ELF-1 (cell line): ENCODE results near the gene INO80.
"Not testable (repeated sequence)": the region's sequence is repeated elsewhere in the genome, so short reads cannot be mapped to it uniquely, and the experiment has no call there.

Source experiments
- DNase-seq: peaks from one replicate; pipeline ENCODE4 v3.0.0-alpha.2; 2016; ENCODE audit warnings: low read depth, low spot score

Gene INO80

GRCh38 chr15:40964634-40965033 is 151.4 kb downstream of the INO80 start:
- DNase-seq: no peak

- DNase-seq: no peak
Observed at GRCh38 chr15:40964006-40964405, 152.1 kb downstream of the INO80 start.

- no peak for DNase-seq
Observed at GRCh38 chr15:40963201-40963600, 152.9 kb downstream of the INO80 start.

GRCh38 chr15:40962317-40962716 is 153.8 kb downstream of the INO80 start:
- DNase-seq: not testable (repeated sequence)

- not testable (repeated sequence) for DNase-seq
Observed at GRCh38 chr15:40961740-40962139, 154.3 kb downstream of the INO80 start.

- no peak for DNase-seq
Observed at GRCh38 chr15:40960925-40961324, 155.2 kb downstream of the INO80 start.

- DNase-seq: no peak
Observed at GRCh38 chr15:40960151-40960885, 155.8 kb downstream of the INO80 start.

- peak; percentile 89 for DNase-seq
Observed at GRCh38 chr15:40959331-40960141, 156.5 kb downstream of the INO80 start.

GRCh38 chr15:40958723-40959122 is 157.4 kb downstream of the INO80 start:
- DNase-seq: no peak

- no peak for DNase-seq
Observed at GRCh38 chr15:40958146-40958545, 157.9 kb downstream of the INO80 start.

- no peak for DNase-seq
Observed at GRCh38 chr15:40957581-40958051, 158.5 kb downstream of the INO80 start.

- DNase-seq: no peak
Observed at GRCh38 chr15:40957041-40957555, 159.0 kb downstream of the INO80 start.

GRCh38 chr15:40956541-40956982 is 159.5 kb downstream of the INO80 start:
- DNase-seq: no peak

GRCh38 chr15:40955930-40956540 is 160.0 kb downstream of the INO80 start:
- DNase-seq: no peak

GRCh38 chr15:40955141-40955903 is 160.8 kb downstream of the INO80 start:
- no peak for DNase-seq

- not testable (repeated sequence) for DNase-seq
Observed at GRCh38 chr15:40954158-40954848, 161.8 kb downstream of the INO80 start.

- no peak for DNase-seq
Observed at GRCh38 chr15:40953713-40954074, 162.4 kb downstream of the INO80 start.

GRCh38 chr15:40952901-40953712 is 163.0 kb downstream of the INO80 start, which contains the start of gene CHAC1:
Gene CHAC1, plus strand, starts transcription at chr15:40953471. Its CDS starts 113 bp downstream, at chr15:40953584.
- DNase-seq: peak; percentile 98

- DNase-seq: no peak
Observed at GRCh38 chr15:40952301-40952900, 163.7 kb downstream of the INO80 start.
